HG03460 (cell line): Measurements from ENCODE around the gene UBAP1L.
A peak's percentile ranks its signal among the peaks of the same experiment; 100 is the strongest.

Experiments used
- ATAC-seq: cut with Tn5 transposase; IDR thresholded peaks from one replicate; pipeline ENCODE4 v1.9.1; 2021; ENCODE audit not compliant: unreplicated experiment

Gene UBAP1L

DNA sequence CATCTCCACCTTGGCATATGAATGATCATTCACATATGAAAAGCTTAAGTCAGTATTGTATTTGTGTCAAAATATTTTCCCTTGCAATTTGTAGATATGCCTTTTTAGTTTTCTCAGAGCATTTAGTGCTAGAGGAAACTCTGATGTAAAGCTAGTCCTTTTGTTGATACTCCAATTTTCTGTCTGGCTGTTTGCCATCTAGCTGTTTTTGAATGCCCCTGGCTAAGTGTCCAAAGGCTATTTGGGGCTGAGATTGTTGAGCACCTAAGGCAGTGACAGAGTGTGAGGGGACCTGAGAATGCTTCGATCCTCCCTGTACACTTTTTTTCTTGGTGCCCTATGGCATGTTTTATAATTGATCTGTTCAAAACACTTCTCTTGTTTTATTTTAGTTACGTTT, 66.8 kb downstream of the UBAP1L start:
- no peak for ATAC-seq

DNA sequence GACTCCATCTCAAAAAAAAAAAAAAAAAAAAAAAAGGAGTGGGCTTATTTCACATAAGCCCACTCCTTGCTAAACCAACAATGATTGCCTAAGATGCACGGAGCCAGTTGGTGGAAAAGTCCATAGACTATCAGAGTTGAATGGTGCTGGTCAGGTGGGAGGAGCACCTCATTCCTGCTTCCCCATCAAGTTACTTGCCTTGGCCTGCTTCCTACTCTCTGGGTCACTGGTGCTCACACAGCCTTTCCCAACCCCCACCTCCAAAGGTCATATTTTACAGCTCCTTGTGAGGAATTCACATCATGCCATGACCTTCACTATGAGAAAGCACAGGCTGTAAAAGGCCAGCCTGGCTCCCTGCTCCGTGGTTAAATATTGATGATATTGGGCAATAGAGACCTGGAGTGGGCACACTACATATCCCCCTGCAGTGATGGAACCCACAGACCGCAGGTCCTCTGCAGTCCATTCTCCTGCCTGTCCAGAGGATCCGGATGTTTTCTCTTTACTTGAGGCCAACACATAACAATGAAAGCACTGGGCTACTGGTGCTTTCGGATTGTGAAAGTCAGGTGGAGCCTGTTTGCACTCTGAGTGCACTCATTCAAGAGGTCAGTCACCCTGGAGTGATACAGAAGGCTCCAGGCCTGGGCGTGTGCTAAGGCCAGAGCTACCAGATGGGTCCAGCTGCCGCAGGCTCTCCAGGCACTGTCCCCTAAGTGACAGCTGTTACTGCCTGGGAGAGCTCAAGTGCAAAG, 70.1 kb downstream of the UBAP1L start, which contains the start of gene SLC51B:
TSS of gene SLC51B (plus strand) at position 664 of the 758 bp plus-strand sequence. CDS start 4,618 bp downstream, outside the sequence.
- ATAC-seq = no peak

DNA sequence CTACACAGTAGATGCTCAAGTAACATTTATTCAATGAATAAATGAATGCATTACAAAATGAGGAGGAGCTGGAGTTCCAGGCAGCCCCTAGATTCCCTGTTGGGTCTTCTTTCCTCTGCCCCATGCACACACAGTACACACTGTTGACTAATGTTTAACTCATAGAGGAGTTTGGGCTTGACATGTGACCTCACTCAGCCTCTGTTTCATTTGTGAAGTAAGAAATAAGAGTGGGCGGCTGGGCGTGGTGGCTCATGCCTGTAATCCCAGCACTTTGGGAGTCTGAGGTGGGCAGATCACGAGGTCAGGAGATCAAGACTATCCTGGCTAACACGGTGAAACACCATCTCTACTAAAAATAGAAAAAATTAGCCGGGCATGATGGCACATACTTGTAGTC, 70.8 kb downstream of the UBAP1L start:
- ATAC-seq = peak; percentile 59

DNA sequence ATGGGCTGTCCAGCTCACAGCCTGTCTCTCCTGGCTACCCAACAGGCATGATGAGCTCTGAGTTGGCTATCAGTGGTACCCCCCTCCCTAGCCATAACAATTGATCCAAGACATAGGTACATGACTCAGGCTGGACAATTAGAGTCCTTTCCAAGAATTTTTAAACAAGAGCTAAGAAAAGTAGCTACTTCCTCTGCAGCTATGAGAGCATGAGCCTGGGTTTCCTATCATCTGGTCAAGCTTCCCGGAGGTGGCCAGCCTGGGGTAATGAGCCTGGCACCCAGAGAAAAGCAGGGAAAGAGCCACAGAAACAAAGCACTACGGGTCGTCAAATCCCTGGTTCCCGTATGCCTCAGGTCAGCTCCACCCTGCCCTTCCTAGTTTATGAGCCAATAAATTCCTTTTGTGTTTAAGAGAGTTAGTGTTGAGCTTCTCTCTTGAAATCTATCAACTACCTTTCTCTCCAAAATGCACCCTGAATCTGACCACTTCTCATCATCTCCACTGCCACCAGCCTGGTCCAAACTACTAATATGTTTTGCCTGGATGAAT, 72.1 kb downstream of the UBAP1L start:
- ATAC-seq = no peak
